Activated T-cell treated with anti-CD3 and anti-CD28 coated beads, Interleukin-2, amount 50 U/mL, for 4 hours (primary cell): ENCODE results near the gene FGB. TPM values are rescaled to one million over a fixed set of nuclear protein-coding genes. Genes with fewer than 3 reads are reported as not detected.
"Not testable (repeated sequence)": the region's sequence is repeated elsewhere in the genome, so short reads cannot be mapped to it uniquely, and the experiment has no call there.

Experiments used
- ATAC-seq, 2 donors: fragments of 200-7000 bp; cut with Tn5 transposase; one replicate each; pipeline ENCODE4 v1.10.0; 2021
- DNase-seq: peaks from one replicate; pipeline ENCODE4 v3.0.0-alpha.2; 2020
- H3K27me3 Mint-ChIP-seq: one replicate; pipeline ENCODE4 v1.8.0; 2021; ENCODE audit warnings: low read depth, mixed read lengths
- H3K36me3 Mint-ChIP-seq: one replicate; pipeline ENCODE4 v1.8.0; 2022; ENCODE audit warnings: mixed read lengths; ENCODE audit not compliant: insufficient read depth
- H3K4me1 Mint-ChIP-seq: one replicate; pipeline ENCODE4 v1.8.0; 2021; ENCODE audit warnings: low read depth, mixed read lengths
- H3K4me3 Mint-ChIP-seq: one replicate; pipeline ENCODE4 v1.8.0; 2021; ENCODE audit warnings: mild to moderate bottlenecking, moderate library complexity, mixed read lengths
- H3K9me3 Mint-ChIP-seq: one replicate; pipeline ENCODE4 v1.8.0; 2021; ENCODE audit warnings: mixed read lengths
- total RNA-seq, 3 donors: library from RNA; stranded (reverse); gene quantifications; one replicate each; pipeline ENCODE4 v1.2.1, GENCODE V29; 2021

Gene FGB
- total RNA-seq, 3 donors from 2014 or later: 1.6 to 1.9 (median 1.7) TPM

GRCh38 chr4:154597281-154597680, 34.5 kb downstream of the FGB start:
- H3K36me3 Mint-ChIP-seq, H3K4me3 Mint-ChIP-seq, H3K4me1 Mint-ChIP-seq, H3K9me3 Mint-ChIP-seq, DNase-seq, ATAC-seq: not testable (repeated sequence)
- peaks cover 11% of the 10 kb centered on the region for H3K27me3 Mint-ChIP-seq

GRCh38 chr4:154597798-154598774, 35.3 kb downstream of the FGB start:
- no peaks in the 10 kb centered on the region for H3K9me3 Mint-ChIP-seq
- H3K4me3 Mint-ChIP-seq: no peak overlapping the region
- peaks cover 13% of the 10 kb centered on the region for H3K27me3 Mint-ChIP-seq
- DNase-seq (no peak), ATAC-seq (no peak)
- H3K36me3 Mint-ChIP-seq: no peaks in the 10 kb centered on the region
- no peaks in the 10 kb centered on the region for H3K4me1 Mint-ChIP-seq

GRCh38 chr4:154602404-154603020, 39.7 kb downstream of the FGB start:
- no peak for ATAC-seq
- Mint-ChIP-seq H3K36me3 (no peaks in the 10 kb centered on the region), H3K4me1 (no peaks in the 10 kb centered on the region), H3K27me3 (peaks cover 17% of the 10 kb centered on the region), H3K4me3 (no peak overlapping the region), H3K9me3 (no peaks in the 10 kb centered on the region)
- no peak for DNase-seq

GRCh38 chr4:154603033-154603943, 40.5 kb downstream of the FGB start:
- Mint-ChIP-seq H3K4me1 (no peaks in the 10 kb centered on the region), H3K9me3 (no peaks in the 10 kb centered on the region), H3K4me3 (no peak overlapping the region), H3K27me3 (peaks cover 17% of the 10 kb centered on the region), H3K36me3 (no peaks in the 10 kb centered on the region)
- no peak for DNase-seq
- ATAC-seq: no peak

GRCh38 chr4:154604696-154605200, 41.9 kb downstream of the FGB start:
- Mint-ChIP-seq H3K36me3 (no peaks in the 10 kb centered on the region), H3K9me3 (no peaks in the 10 kb centered on the region), H3K4me3 (no peak overlapping the region), H3K4me1 (no peaks in the 10 kb centered on the region), H3K27me3 (peaks cover 24% of the 10 kb centered on the region)
- DNase-seq (no peak), ATAC-seq (no peak)

- ATAC-seq (no peak), DNase-seq (no peak)
- Mint-ChIP-seq H3K27me3 (peaks cover 22% of the 10 kb centered on the region), H3K9me3 (no peaks in the 10 kb centered on the region), H3K4me1 (no peaks in the 10 kb centered on the region), H3K4me3 (no peak overlapping the region), H3K36me3 (no peaks in the 10 kb centered on the region)
Measured at GRCh38 chr4:154606728-154607723, 44.2 kb downstream of the FGB start.

- Mint-ChIP-seq H3K27me3 (peaks cover 18% of the 10 kb centered on the region), H3K9me3 (no peaks in the 10 kb centered on the region), H3K36me3 (no peaks in the 10 kb centered on the region), H3K4me1 (no peaks in the 10 kb centered on the region), H3K4me3 (no peak overlapping the region)
- ATAC-seq: no peak
- no peak for DNase-seq
Measured at GRCh38 chr4:154608361-154609252, 45.8 kb downstream of the FGB start.

- no peak for ATAC-seq
- Mint-ChIP-seq H3K4me1 (no peaks in the 10 kb centered on the region), H3K36me3 (no peaks in the 10 kb centered on the region), H3K27me3 (peaks cover 21% of the 10 kb centered on the region), H3K4me3 (no peak overlapping the region), H3K9me3 (no peaks in the 10 kb centered on the region)
- no peak for DNase-seq
Measured at GRCh38 chr4:154609532-154609931, 46.7 kb downstream of the FGB start.

GRCh38 chr4:154610582-154610981, 47.8 kb downstream of the FGB start:
- Mint-ChIP-seq H3K9me3 (no peaks in the 10 kb centered on the region), H3K4me1 (no peaks in the 10 kb centered on the region)

GRCh38 chr4:154611833-154612232, 49.0 kb downstream of the FGB start:
- DNase-seq: no peak
- no peak overlapping the region for H3K4me3 Mint-ChIP-seq
- no peak for ATAC-seq
- peaks cover 4% of the 10 kb centered on the region for H3K4me1 Mint-ChIP-seq
- H3K9me3 Mint-ChIP-seq: no peaks in the 10 kb centered on the region
- H3K36me3 Mint-ChIP-seq: no peaks in the 10 kb centered on the region
- peaks cover 17% of the 10 kb centered on the region for H3K27me3 Mint-ChIP-seq

More at GRCh38 chr4:154610582-154610981, 47.8 kb downstream of the FGB start:
- ATAC-seq (no peak), DNase-seq (no peak)
- Mint-ChIP-seq H3K27me3 (peaks cover 19% of the 10 kb centered on the region), H3K36me3 (no peaks in the 10 kb centered on the region), H3K4me3 (no peak overlapping the region)

- no peak for ATAC-seq
- H3K4me1 Mint-ChIP-seq: peaks cover 7% of the 10 kb centered on the region
- H3K4me3 Mint-ChIP-seq: no peak within 1 kb of the TSS
- H3K27me3 Mint-ChIP-seq: peaks cover 13% of the 10 kb centered on the region
- H3K9me3 Mint-ChIP-seq: no peaks in the 10 kb centered on the region
- no peaks in the 10 kb centered on the region for H3K36me3 Mint-ChIP-seq
- DNase-seq: no peak
Measured at GRCh38 chr4:154612472-154613414, 49.9 kb downstream of the FGB start, which contains the start of gene FGG. Gene FGG (minus strand): TSS chr4:154612656. CDS start chr4:154612609, 47 bp downstream.
